WI38 (cell line): ENCODE data around the gene ZFHX3.

Source experiments
- H3K4me3 ChIP-seq: 2 replicates; pipeline ENCODE4 v1.5.1; 2011; ENCODE audit warnings: low read depth, mild to moderate bottlenecking, control low read depth, low read length
- TF ChIP-seq, protein P1 (sequence below): IDR thresholded peaks from 2 replicates; pipeline ENCODE4 v1.5.1; 2012; ENCODE audit warnings: low read depth, mild to moderate bottlenecking, control low read depth, low read length

Gene ZFHX3

GRCh38 chr16:73057291-73058210, 9.6 kb upstream of the ZFHX3 start:
- H3K4me3 ChIP-seq = peak overlapping the region; percentile 71
- TF ChIP-seq, protein P1, sequence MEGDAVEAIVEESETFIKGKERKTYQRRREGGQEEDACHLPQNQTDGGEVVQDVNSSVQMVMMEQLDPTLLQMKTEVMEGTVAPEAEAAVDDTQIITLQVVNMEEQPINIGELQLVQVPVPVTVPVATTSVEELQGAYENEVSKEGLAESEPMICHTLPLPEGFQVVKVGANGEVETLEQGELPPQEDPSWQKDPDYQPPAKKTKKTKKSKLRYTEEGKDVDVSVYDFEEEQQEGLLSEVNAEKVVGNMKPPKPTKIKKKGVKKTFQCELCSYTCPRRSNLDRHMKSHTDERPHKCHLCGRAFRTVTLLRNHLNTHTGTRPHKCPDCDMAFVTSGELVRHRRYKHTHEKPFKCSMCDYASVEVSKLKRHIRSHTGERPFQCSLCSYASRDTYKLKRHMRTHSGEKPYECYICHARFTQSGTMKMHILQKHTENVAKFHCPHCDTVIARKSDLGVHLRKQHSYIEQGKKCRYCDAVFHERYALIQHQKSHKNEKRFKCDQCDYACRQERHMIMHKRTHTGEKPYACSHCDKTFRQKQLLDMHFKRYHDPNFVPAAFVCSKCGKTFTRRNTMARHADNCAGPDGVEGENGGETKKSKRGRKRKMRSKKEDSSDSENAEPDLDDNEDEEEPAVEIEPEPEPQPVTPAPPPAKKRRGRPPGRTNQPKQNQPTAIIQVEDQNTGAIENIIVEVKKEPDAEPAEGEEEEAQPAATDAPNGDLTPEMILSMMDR = 0 out of 2 replicates have a peak, but pooled peaks have one; percentile 25

DNA sequence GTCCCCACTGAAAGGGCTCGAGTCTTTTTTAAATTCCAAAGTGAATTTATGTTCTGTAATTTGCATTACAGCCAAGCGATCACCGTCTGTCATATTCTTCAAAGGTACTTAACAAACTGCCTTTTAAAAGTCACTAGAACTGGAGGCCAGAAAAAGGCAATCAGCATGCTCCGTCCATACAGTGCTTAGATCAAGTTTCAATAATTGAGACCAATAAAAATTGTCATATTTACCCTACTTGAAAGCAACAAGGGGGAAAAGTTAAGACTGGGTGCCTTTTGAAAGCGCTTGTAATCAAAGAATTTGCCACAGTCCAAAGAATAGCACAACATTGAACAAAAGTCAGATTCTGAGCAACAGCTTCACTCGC, 9.0 kb upstream of the ZFHX3 start:
- TF ChIP-seq, protein P1 = no peak
- H3K4me3 ChIP-seq = peak overlapping the region; percentile 71

GRCh38 chr16:73056448-73056847, 8.5 kb upstream of the ZFHX3 start:
- H3K4me3 ChIP-seq = peak overlapping the region; percentile 71
- TF ChIP-seq, protein P1 = no peak

GRCh38 chr16:73054813-73055482, 7.0 kb upstream of the ZFHX3 start:
- peak overlapping the region; percentile 71 for H3K4me3 ChIP-seq
- TF ChIP-seq, protein P1 = no peak

DNA sequence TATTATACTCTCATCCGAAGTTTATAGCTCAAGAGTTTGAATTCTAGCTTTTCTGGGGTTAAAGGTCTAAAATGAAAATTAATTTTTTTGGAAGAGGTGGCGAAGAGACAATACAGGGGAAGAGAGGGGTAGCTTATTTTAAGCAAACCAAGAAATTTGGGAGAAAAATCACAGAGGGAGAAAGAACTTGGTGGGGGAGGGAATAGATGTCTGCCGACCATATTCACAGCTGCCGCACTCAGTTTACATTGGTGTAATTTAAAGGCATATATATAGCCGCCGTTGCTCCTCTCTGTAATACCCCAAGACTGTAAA, 6.5 kb upstream of the ZFHX3 start:
- peak overlapping the region; percentile 34 for H3K4me3 ChIP-seq
- TF ChIP-seq, protein P1 = no peak

DNA sequence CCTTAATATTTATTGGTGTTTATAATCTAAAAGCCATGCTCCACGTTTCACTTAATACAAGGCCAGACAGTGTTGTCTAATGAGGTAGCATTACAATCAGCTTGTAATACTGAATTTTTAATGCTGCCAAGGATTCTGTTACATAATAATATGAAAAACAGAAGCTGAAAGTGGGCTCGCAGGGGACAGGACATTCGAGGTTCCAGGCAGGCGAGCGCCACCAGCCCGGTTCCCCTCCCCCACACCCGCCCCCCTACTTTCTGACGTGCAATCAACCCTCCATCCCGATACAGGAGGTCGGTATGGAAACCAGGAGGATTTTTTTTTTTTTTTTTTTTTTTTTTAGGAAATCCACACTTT, 6.2 kb upstream of the ZFHX3 start:
- 0 out of 2 replicates have a peak overlapping the region, but pooled peaks have one; percentile 5 for H3K4me3 ChIP-seq

More for the DNA sequence above, 6.2 kb upstream of the ZFHX3 start:
- TF ChIP-seq, protein P1 = no peak
